ENCODE data around the gene TIAM1.

DNA sequence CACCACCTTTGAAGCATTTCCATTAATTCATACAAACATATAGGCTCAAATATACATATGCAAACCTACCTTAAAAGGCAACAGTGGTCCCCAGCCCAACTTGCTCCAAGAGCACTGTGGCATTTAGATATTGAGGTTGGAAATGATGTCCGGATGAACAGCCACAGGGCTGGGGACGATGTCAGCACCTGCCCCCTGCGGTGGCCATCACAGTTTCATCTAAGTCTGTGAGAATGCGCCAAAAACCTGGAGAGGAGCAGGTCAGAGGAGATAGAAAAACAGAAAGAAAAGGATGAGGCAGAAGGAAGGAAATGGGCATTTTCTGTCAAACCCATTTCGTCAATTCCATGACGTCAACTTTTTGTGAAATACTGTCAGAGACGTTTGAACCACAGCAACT lies 67.4 kb downstream of the TIAM1 start:
- TF ChIP-seq, protein P1, sequence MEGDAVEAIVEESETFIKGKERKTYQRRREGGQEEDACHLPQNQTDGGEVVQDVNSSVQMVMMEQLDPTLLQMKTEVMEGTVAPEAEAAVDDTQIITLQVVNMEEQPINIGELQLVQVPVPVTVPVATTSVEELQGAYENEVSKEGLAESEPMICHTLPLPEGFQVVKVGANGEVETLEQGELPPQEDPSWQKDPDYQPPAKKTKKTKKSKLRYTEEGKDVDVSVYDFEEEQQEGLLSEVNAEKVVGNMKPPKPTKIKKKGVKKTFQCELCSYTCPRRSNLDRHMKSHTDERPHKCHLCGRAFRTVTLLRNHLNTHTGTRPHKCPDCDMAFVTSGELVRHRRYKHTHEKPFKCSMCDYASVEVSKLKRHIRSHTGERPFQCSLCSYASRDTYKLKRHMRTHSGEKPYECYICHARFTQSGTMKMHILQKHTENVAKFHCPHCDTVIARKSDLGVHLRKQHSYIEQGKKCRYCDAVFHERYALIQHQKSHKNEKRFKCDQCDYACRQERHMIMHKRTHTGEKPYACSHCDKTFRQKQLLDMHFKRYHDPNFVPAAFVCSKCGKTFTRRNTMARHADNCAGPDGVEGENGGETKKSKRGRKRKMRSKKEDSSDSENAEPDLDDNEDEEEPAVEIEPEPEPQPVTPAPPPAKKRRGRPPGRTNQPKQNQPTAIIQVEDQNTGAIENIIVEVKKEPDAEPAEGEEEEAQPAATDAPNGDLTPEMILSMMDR (conservative IDR thresholded peaks at IDR 0.05) = no peak
- TF ChIP-seq ZFX (IDR thresholded peaks at IDR 0.05) = no peak
